ENCODE data around the gene SLC6A9. TPM values are rescaled to one million over a fixed set of nuclear protein-coding genes. Genes with fewer than 3 reads are reported as not detected.

Gene SLC6A9
- total and polyA plus RNA-seq, 2 of the 8 experiments (the other 6 are each of a cell fraction or from before 2014, with no cell fraction given): 20.2 to 24.2 TPM

GRCh38 chr1:43981636-43982035, 49.6 kb downstream of the SLC6A9 start (continued):
- TF ChIP-seq CHD7 (IDR thresholded peaks at IDR 0.05; ENCODE audit: insufficient replicate concordance, low read length) (no peak), JUND (IDR thresholded peaks at IDR 0.05; ENCODE audit: low read length) (no peak), E2F6 (IDR thresholded peaks at IDR 0.05) (no peak), KDM1A (IDR thresholded peaks at IDR 0.05; ENCODE audit: borderline replicate concordance, low read length) (no peak), TAF7 (optimal IDR thresholded peaks at IDR 0.05; ENCODE audit: borderline replicate concordance, low read depth, low read length) (no peak), CTBP2 (IDR thresholded peaks at IDR 0.05; ENCODE audit: borderline replicate concordance, insufficient read depth, insufficient read length, low read length) (no peak), KDM4A (IDR thresholded peaks at IDR 0.05; ENCODE audit: low read depth, low read length, severe bottlenecking) (no peak), CTCF (IDR thresholded peaks at IDR 0.05; ENCODE audit: control extremely low read depth in 1 of 3, insufficient read depth in 1 of 3, low read depth in 1 of 3, low read length in 3 of 3) (no peak)

Data from H1 (cell line).